Lower leg skin (tissue), 4 donors: Measurements from ENCODE around the gene KRTAP5-6. TPM values are rescaled to one million over a fixed set of nuclear protein-coding genes. Genes with fewer than 3 reads are reported as not detected.

Experiments
- DNase-seq, 2 donors: peaks; one replicate each; pipeline ENCODE4 v3.0.0-alpha.2; 2019; ENCODE audit warnings: low spot score in 2 of 2
- H3K4me3 ChIP-seq: fragments of 200-600 bp; sonication (generic); 2 replicates; pipeline ENCODE4 v1.5.1; 2017; ENCODE audit warnings: mild to moderate bottlenecking, low read depth; ENCODE audit not compliant: poor library complexity, severe bottlenecking
- POLR2A ChIP-seq, 2 donors: fragments of 450-650 bp; IDR thresholded peaks; one replicate each; pipeline ENCODE4 v1.6.1; 2016 to 2017; ENCODE audit warnings: antibody characterized with exemption in 2 of 2, mild to moderate bottlenecking in 1 of 2, moderate library complexity in 1 of 2
- WGBS, 2 donors: methylation state at CpG; one replicate each; pipeline ENCODE4 v1.1.5; 2018; 5-methylcytosine and 5-hydroxymethylcytosine counted together
- intact Hi-C: fragments of 100-400 bp; cut with DNase I; formaldehyde crosslinking; loops from one replicate; pipeline ENCODE4 v1.15.0; 2023; ENCODE audit warnings: low total_unique reads
- total RNA-seq, 4 donors: library from RNA; depleted of rRNA; stranded (reverse); fragments of >200 nt; gene quantifications; one replicate each; pipeline ENCODE4 v1.1.0, GENCODE V29; 2016
- TF ChIP-seq, protein P1 (sequence below), 3 donors: fragments of 450-650 bp; IDR thresholded peaks; one replicate each; pipeline ENCODE4 v1.5.1; 2016; ENCODE audit warnings: antibody characterized with exemption in 3 of 3, mild to moderate bottlenecking in 3 of 3, moderate library complexity in 2 of 3

KRTAP5-6 gene
- total RNA-seq, 4 donors from 2014 or later, result 6.7 TPM; not detected in 3

GRCh38 chr11:1695548-1696108, 1.4 kb upstream of the KRTAP5-6 start:
- TF ChIP-seq POLR2A (IDR thresholded peaks at IDR 0.05), result no peak
- TF ChIP-seq, protein P1, sequence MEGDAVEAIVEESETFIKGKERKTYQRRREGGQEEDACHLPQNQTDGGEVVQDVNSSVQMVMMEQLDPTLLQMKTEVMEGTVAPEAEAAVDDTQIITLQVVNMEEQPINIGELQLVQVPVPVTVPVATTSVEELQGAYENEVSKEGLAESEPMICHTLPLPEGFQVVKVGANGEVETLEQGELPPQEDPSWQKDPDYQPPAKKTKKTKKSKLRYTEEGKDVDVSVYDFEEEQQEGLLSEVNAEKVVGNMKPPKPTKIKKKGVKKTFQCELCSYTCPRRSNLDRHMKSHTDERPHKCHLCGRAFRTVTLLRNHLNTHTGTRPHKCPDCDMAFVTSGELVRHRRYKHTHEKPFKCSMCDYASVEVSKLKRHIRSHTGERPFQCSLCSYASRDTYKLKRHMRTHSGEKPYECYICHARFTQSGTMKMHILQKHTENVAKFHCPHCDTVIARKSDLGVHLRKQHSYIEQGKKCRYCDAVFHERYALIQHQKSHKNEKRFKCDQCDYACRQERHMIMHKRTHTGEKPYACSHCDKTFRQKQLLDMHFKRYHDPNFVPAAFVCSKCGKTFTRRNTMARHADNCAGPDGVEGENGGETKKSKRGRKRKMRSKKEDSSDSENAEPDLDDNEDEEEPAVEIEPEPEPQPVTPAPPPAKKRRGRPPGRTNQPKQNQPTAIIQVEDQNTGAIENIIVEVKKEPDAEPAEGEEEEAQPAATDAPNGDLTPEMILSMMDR (IDR thresholded peaks at IDR 0.05), result no peak
- intact Hi-C loops, result loop anchor here (2.0 to 10.0 kb wide), 2 partner anchors 63 to 459 kb away; no protein-coding TSS in a partner anchor
- 93% methylated on average over 3 of the region's 3 CpGs for WGBS, 2 donors
- peak in 1 of 2 donors; percentile 62 for DNase-seq
- no peak overlapping the region for H3K4me3 ChIP-seq

DNA sequence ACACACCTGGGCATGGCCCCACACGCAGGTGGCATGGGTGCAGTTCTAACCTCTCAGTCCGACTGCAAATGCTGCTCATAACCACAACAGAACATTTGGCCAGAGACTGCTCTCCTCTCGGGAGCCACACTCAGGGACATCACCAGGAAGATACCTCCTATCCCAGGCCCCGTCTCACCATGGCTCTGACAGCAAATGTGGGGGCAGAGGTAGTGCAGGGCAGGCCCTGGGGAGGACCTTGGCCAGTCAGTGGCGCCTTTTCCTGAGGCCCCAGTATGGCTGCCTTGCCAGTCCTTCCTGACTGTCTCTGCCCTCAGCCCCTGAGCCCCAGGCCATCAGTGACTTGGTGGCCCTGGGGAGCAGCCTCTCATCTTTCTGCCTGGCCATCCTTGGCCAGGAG, 2.8 kb downstream of the KRTAP5-6 start:
- intact Hi-C loops, result loop anchor here (10.0 kb wide), 1 partner anchor 455 kb away; no protein-coding TSS in a partner anchor
- no peak for DNase-seq
- TF ChIP-seq, protein P1 (IDR thresholded peaks at IDR 0.05), result no peak
- TF ChIP-seq POLR2A (IDR thresholded peaks at IDR 0.05), result no peak
- H3K4me3 ChIP-seq, result no peak overlapping the region
- 62 to 81% methylated on average over 5 of the region's 5 CpGs for WGBS, 2 donors

GRCh38 chr11:1701091-1701807, 4.3 kb downstream of the KRTAP5-6 start:
- H3K4me3 ChIP-seq, result no peak overlapping the region
- intact Hi-C loops, result no loop called here
- DNase-seq, result peak in 1 of 2 donors; percentile 78
- WGBS, 2 donors, result 68 to 69% methylated on average over 10 of the region's 10 CpGs
- no peak for TF ChIP-seq POLR2A (IDR thresholded peaks at IDR 0.05)
- TF ChIP-seq, protein P1 (IDR thresholded peaks at IDR 0.05), result no peak

DNA sequence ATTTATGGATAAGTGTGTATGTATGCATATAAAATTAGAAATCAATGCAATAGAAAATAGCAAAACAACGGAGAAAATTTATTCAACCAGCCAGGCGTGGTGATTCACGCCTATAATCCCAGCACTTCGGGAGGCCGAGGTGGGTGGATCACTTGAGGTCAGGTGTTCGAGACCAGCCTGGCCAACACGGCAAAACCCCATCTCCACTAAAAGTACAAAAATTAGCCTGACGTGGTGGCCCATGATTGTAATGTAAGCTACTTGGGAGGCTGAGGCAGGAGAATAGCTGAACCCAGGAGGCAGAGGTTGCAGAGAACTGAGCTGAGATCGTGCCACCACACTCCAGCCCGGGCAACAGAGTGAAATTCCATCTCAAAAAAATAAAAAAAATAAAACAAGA, 5.5 kb downstream of the KRTAP5-6 start:
- peak in 1 of 2 donors; percentile 56 for DNase-seq
- H3K4me3 ChIP-seq, result no peak overlapping the region
- 87 to 95% methylated on average over 10 of the region's 10 CpGs for WGBS, 2 donors
- TF ChIP-seq, protein P1 (IDR thresholded peaks at IDR 0.05), result no peak
- no peak for TF ChIP-seq POLR2A (IDR thresholded peaks at IDR 0.05)
- intact Hi-C loops, result no loop called here

DNA sequence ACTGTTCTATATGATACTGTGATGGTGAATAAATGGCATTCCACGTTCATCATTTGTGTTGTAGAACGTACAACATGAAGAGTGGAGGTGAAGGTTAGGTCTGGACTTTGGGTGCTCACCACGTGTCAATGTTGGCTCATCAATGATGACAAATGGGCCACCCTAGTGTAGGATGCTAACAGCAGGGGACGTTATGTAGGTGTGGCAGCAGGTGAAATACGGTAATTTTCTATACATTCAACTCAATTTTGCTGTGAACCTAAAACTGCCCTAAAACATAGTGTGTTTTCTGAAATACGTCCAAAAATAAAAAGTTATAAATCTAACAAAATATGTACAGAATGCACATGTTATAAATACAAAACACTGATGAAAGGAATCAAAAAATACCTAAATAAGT, 6.2 kb downstream of the KRTAP5-6 start:
- DNase-seq, result no peak
- H3K4me3 ChIP-seq, result no peak overlapping the region
- intact Hi-C loops, result no loop called here
- 87 to 89% methylated on average over 6 of the region's 6 CpGs for WGBS, 2 donors
- TF ChIP-seq, protein P1 (IDR thresholded peaks at IDR 0.05), result no peak
- no peak for TF ChIP-seq POLR2A (IDR thresholded peaks at IDR 0.05)
